ENCODE data around the gene ZACN.

Gene ZACN

DNA sequence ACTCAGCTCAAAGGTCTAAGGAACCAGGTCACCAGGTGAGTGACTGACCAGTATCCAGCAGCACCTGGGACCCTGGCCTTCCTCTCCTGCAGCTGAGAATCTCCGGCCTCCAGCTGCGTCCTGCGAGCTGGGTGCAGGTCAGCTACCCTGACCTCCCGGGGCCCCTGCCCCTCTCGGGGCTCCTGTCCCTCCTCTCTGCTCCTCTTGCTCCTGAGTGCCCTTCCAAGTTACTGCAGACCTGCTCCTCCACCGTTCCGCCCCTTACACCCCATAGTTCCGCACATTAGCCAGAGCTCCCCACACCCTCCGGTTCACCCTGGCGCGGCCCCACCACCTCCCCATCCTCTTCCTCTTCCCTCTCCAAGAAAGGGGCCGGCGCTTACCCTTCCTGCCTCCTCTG is 51.5 kb downstream of the ZACN start:
- TF ChIP-seq, protein P1, sequence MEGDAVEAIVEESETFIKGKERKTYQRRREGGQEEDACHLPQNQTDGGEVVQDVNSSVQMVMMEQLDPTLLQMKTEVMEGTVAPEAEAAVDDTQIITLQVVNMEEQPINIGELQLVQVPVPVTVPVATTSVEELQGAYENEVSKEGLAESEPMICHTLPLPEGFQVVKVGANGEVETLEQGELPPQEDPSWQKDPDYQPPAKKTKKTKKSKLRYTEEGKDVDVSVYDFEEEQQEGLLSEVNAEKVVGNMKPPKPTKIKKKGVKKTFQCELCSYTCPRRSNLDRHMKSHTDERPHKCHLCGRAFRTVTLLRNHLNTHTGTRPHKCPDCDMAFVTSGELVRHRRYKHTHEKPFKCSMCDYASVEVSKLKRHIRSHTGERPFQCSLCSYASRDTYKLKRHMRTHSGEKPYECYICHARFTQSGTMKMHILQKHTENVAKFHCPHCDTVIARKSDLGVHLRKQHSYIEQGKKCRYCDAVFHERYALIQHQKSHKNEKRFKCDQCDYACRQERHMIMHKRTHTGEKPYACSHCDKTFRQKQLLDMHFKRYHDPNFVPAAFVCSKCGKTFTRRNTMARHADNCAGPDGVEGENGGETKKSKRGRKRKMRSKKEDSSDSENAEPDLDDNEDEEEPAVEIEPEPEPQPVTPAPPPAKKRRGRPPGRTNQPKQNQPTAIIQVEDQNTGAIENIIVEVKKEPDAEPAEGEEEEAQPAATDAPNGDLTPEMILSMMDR (conservative IDR thresholded peaks at IDR 0.05; ENCODE audit: low read depth, low read length), result no peak
- DNase-seq (ENCODE audit: low read depth), result no peak

DNA sequence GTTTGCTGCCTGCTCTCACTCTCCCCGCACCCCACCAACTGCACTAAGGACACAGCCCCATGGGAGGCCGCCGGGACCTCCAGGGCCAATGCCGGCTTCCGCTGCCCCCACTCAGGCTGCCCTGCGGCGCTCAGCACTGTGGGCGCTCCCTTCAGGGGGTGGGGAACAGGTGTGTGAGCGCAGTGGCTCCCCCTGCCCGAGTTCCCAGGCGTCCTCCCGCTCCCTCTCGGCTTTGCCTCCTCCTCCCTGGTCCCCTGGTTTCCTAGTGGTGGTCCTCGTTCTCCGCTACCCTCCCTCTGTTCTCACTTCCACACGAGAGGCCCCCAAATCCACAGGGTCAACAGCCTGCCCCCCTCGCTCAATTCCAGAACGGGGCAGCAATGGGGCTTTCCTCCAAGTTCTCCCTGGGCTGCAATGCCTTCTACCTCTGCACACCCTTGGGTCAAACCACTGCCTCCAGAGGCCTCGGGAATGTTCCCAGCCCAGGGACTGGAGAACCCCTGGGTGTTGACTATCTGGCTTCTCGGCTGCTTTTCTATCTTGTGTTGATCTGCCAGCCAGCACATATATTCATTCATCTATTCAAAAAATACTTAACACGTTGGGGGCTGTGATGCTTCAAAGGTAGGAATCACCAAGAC is 52.2 kb downstream of the ZACN start:
- TF ChIP-seq, protein P1 (conservative IDR thresholded peaks at IDR 0.05; ENCODE audit: low read depth, low read length), result no peak
- H3K4me3 ChIP-seq (ENCODE audit: low read depth, low read length), result no peak overlapping the region
- DNase-seq (ENCODE audit: low read depth), result no peak

More for the DNA sequence above, 51.5 kb downstream of the ZACN start:
- no peak overlapping the region for H3K4me3 ChIP-seq (ENCODE audit: low read depth, low read length)

DNA sequence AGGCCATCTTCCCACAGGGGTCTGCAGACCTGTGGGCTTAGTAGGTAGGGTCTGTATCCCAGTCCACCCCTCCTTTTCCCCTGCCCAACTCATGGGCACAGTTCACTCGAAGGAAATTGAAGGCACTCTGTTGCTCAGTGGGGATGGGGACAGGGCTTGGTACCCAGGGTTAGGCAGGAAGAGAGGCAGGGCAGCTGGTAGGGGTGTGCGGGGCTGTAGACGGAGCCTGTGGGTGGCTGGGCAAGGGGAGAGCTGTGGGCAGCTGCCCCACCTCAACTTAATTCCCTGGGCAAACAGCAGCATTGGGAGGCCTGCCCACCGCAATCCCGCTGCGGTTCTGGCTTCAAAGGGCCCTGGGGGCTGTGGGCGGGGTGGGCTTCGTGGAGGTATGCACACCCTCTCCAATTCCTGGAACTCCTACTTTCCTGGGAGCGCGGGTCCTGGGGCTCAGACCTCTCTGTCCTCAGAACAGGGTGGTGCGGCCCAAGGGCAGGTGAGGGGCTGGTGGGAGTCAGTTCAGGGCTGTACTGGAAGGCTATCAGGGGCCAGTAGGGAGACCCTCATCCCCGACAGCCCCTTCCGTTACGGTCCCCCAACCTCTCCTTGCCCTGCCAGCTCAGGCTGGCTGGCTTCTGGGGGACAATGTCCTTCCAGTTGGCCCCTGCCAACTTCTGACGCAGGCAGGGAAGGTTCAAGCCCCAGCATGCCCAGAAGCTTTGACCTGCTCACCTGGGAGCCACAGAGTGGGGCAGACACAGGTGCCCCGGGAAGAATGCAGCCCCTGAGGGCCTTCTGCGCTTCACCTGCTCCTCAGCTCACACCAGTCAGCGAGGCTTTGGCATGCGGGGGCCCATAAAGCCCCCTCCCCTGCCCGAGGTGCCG is 53.0 kb downstream of the ZACN start:
- H3K4me3 ChIP-seq (ENCODE audit: low read depth, low read length), result no peak overlapping the region
- DNase-seq (ENCODE audit: low read depth), result no peak
- TF ChIP-seq, protein P1 (conservative IDR thresholded peaks at IDR 0.05; ENCODE audit: low read depth, low read length), result no peak

Data from choroid plexus epithelial cell (primary cell).